Muscle layer of duodenum (tissue), 2 donors: Measurements from ENCODE around the gene DRAM1.

ENCODE experiments used
- H3K27ac ChIP-seq: one replicate; pipeline ENCODE4 v1.7.0; 2013; ENCODE audit warnings: mild to moderate bottlenecking, low read length
- H3K27me3 ChIP-seq: one replicate; pipeline ENCODE4 v1.7.0; 2013; ENCODE audit warnings: low read depth, mild to moderate bottlenecking, control low read depth, low read length
- H3K36me3 ChIP-seq, 2 donors: one replicate each; pipeline ENCODE4 v1.7.0; 2013; ENCODE audit warnings: low read length in 2 of 2, control low read depth in 1 of 2, mild to moderate bottlenecking in 1 of 2; ENCODE audit not compliant: insufficient read depth in 2 of 2, control insufficient read depth in 1 of 2
- H3K4me1 ChIP-seq, 2 donors: one replicate each; pipeline ENCODE4 v1.7.0; 2013; ENCODE audit warnings: low read length in 2 of 2, mild to moderate bottlenecking in 2 of 2, control low read depth in 1 of 2, moderate library complexity in 1 of 2; ENCODE audit not compliant: insufficient read depth in 2 of 2, control insufficient read depth in 1 of 2
- H3K4me3 ChIP-seq, 2 donors: one replicate each; pipeline ENCODE4 v1.7.0; 2013; ENCODE audit warnings: low read length in 2 of 2, low read depth in 1 of 2, mild to moderate bottlenecking in 1 of 2
- H3K9me3 ChIP-seq, 2 donors: one replicate each; pipeline ENCODE4 v1.7.0; 2013; ENCODE audit warnings: low read length in 2 of 2, control low read depth in 1 of 2, mild to moderate bottlenecking in 1 of 2; ENCODE audit not compliant: control insufficient read depth in 1 of 2
- donor health status: healthy.

DRAM1 gene

GRCh38 chr12:101947316-101947715 is 69.9 kb downstream of the DRAM1 start:
- H3K36me3 ChIP-seq, result no peaks in the 10 kb centered on the region
- no peak overlapping the region for H3K27ac ChIP-seq
- H3K9me3 ChIP-seq, result no peaks in the 10 kb centered on the region
- no peaks in the 10 kb centered on the region for H3K27me3 ChIP-seq
- no peaks in the 10 kb centered on the region for H3K4me1 ChIP-seq
- H3K4me3 ChIP-seq, result no peak overlapping the region

GRCh38 chr12:101948365-101948764 is 71.0 kb downstream of the DRAM1 start:
- Histone ChIP-seq H3K36me3 (no peaks in the 10 kb centered on the region), H3K9me3 (no peaks in the 10 kb centered on the region), H3K27me3 (no peaks in the 10 kb centered on the region), H3K27ac (no peak overlapping the region), H3K4me3 (no peak overlapping the region), H3K4me1 (no peaks in the 10 kb centered on the region)

GRCh38 chr12:101951002-101951670 is 73.8 kb downstream of the DRAM1 start:
- Histone ChIP-seq H3K4me1 (no peaks in the 10 kb centered on the region), H3K4me3 (no peak overlapping the region), H3K27me3 (no peaks in the 10 kb centered on the region), H3K9me3 (no peaks in the 10 kb centered on the region), H3K27ac (no peak overlapping the region), H3K36me3 (no peaks in the 10 kb centered on the region)

- H3K27ac ChIP-seq, result no peak overlapping the region
- no peaks in the 10 kb centered on the region for H3K36me3 ChIP-seq
- no peaks in the 10 kb centered on the region for H3K27me3 ChIP-seq
- no peaks in the 10 kb centered on the region for H3K9me3 ChIP-seq
- no peak overlapping the region for H3K4me3 ChIP-seq
- no peaks in the 10 kb centered on the region for H3K4me1 ChIP-seq
Observed at GRCh38 chr12:101954113-101954512, 76.7 kb downstream of the DRAM1 start.

GRCh38 chr12:101954676-101955075 is 77.3 kb downstream of the DRAM1 start:
- H3K36me3 ChIP-seq, result no peaks in the 10 kb centered on the region
- H3K27ac ChIP-seq, result no peak overlapping the region
- H3K4me1 ChIP-seq, result no peaks in the 10 kb centered on the region
- H3K27me3 ChIP-seq, result no peaks in the 10 kb centered on the region
- H3K9me3 ChIP-seq, result peaks cover 1 to 3% of the 10 kb centered on the region in 2 donors
- no peak overlapping the region for H3K4me3 ChIP-seq

- Histone ChIP-seq H3K4me3 (no peak overlapping the region), H3K9me3 (peaks cover 4 to 5% of the 10 kb centered on the region in 2 donors), H3K4me1 (no peaks in the 10 kb centered on the region), H3K27ac (no peak overlapping the region), H3K36me3 (no peaks in the 10 kb centered on the region), H3K27me3 (no peaks in the 10 kb centered on the region)
Observed at GRCh38 chr12:101957252-101957959, 80.0 kb downstream of the DRAM1 start.

- no peaks in the 10 kb centered on the region for H3K4me1 ChIP-seq
- no peaks in the 10 kb centered on the region for H3K36me3 ChIP-seq
- no peak overlapping the region for H3K27ac ChIP-seq
- H3K4me3 ChIP-seq, result no peak overlapping the region
- peaks cover 4 to 5% of the 10 kb centered on the region in 2 donors for H3K9me3 ChIP-seq
- H3K27me3 ChIP-seq, result no peaks in the 10 kb centered on the region
Observed at GRCh38 chr12:101959607-101960006, 82.2 kb downstream of the DRAM1 start.

GRCh38 chr12:101962486-101962885 is 85.1 kb downstream of the DRAM1 start:
- Histone ChIP-seq H3K27me3 (no peaks in the 10 kb centered on the region), H3K4me3 (no peak overlapping the region), H3K27ac (no peak overlapping the region), H3K4me1 (no peaks in the 10 kb centered on the region), H3K9me3 (peaks cover 4 to 5% of the 10 kb centered on the region in 2 donors), H3K36me3 (no peaks in the 10 kb centered on the region)

GRCh38 chr12:101963697-101964096 is 86.3 kb downstream of the DRAM1 start:
- no peak overlapping the region for H3K4me3 ChIP-seq
- peaks cover 4 to 5% of the 10 kb centered on the region in 2 donors for H3K9me3 ChIP-seq
- no peaks in the 10 kb centered on the region for H3K36me3 ChIP-seq
- H3K27ac ChIP-seq, result no peak overlapping the region
- H3K4me1 ChIP-seq, result no peaks in the 10 kb centered on the region
- no peaks in the 10 kb centered on the region for H3K27me3 ChIP-seq

- no peak overlapping the region for H3K27ac ChIP-seq
- H3K4me1 ChIP-seq, result no peaks in the 10 kb centered on the region
- H3K9me3 ChIP-seq, result no peaks in the 10 kb centered on the region
- H3K36me3 ChIP-seq, result no peaks in the 10 kb centered on the region
- no peaks in the 10 kb centered on the region for H3K27me3 ChIP-seq
- no peak overlapping the region for H3K4me3 ChIP-seq
Observed at GRCh38 chr12:101966496-101966895, 89.1 kb downstream of the DRAM1 start.

- H3K4me3 ChIP-seq, result no peak overlapping the region
- no peaks in the 10 kb centered on the region for H3K4me1 ChIP-seq
- no peak overlapping the region for H3K27ac ChIP-seq
- no peaks in the 10 kb centered on the region for H3K27me3 ChIP-seq
- no peaks in the 10 kb centered on the region for H3K9me3 ChIP-seq
- no peaks in the 10 kb centered on the region for H3K36me3 ChIP-seq
Observed at GRCh38 chr12:101967506-101967905, 90.1 kb downstream of the DRAM1 start.

GRCh38 chr12:101968770-101969169 is 91.4 kb downstream of the DRAM1 start:
- no peak overlapping the region for H3K4me3 ChIP-seq

More at GRCh38 chr12:101968770-101969169, 91.4 kb downstream of the DRAM1 start:
- Histone ChIP-seq H3K27ac (no peak overlapping the region), H3K4me1 (no peaks in the 10 kb centered on the region), H3K9me3 (no peaks in the 10 kb centered on the region), H3K27me3 (no peaks in the 10 kb centered on the region), H3K36me3 (no peaks in the 10 kb centered on the region)
